NCI-H1048 (cell line): ENCODE measurements around the gene MAP7.
"Not testable (repeated sequence)": the region's sequence is repeated elsewhere in the genome, so short reads cannot be mapped to it uniquely, and the experiment has no call there.

ENCODE experiments used
- DNase-seq: peaks from one replicate; lab custom pipeline; 2025; lab: John Stamatoyannopoulos, UW

MAP7 gene

DNA sequence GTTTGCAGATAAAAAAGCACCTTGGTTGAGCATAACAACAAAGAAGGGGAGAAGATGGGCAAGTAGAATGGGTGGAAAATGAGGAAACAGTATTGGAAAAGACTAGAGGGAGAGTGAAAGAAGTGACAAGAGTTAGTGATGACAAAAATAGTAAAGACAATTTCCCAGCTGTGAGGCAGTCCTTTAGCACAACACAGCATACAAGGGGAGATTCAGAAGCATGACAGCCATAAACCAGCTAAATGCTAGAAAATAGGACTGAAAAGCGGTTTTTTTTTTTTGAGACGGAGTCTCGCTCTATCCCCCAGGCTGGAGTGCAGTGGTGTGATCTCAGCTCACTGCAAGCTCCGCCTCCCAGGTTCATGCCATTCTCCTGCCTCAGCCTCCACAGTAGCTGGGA is 174.4 kb downstream of the MAP7 start:
- DNase-seq: not testable (repeated sequence)

DNA sequence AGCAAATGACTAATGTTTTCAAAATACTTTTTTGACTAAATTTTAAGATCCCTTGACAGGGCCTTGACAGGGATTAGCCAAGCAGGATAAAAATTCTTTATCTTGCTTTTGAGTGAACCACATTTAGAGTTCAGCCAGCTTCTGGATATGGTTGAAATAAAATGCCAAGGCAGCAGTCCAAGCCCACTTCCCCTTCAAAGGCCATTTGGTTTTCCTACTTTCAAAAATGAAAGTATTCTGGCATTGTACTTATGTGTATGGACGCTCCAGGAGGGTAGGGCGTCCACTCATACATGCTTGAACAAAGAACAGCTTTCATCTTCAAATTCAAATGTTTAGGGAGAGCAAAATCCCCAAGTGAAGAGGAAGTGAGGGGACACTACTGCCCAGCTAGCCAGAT is 178.3 kb downstream of the MAP7 start:
- DNase-seq: no peak

DNA sequence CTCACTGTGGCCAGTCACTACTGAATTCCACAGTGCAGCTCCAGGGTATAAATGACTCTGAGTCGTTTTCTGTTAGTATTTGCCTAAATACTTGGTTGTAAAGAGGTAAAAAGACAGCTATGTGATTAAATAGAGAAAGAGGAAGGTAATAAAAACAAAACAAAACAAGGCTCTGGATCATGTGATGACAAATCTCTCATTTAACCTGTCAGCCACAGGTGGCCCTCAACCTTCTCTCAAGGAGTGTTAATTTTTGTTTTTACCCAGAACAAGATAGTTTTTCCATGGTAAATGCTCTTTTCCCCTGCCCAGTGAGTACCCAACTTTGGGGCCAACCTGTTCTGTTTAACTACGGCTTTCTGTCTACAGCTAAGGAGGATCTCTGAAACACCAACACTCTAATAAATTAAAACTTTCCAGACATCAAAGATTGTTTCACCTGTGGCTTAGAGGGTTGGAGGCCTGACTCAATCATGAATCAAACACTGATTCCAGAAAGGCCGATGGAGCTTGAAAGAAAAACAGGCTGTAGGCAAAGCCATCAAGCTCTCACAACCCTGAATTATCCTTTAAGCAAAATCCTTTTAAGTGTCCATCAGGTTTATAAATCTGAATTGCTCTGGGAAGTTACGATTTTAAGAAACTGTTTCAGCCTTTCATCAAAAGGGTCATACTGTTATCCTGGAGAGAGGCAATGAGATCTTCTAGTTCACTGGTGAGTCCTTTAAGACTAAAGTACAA is 179.1 kb downstream of the MAP7 start:
- no peak for DNase-seq

DNA sequence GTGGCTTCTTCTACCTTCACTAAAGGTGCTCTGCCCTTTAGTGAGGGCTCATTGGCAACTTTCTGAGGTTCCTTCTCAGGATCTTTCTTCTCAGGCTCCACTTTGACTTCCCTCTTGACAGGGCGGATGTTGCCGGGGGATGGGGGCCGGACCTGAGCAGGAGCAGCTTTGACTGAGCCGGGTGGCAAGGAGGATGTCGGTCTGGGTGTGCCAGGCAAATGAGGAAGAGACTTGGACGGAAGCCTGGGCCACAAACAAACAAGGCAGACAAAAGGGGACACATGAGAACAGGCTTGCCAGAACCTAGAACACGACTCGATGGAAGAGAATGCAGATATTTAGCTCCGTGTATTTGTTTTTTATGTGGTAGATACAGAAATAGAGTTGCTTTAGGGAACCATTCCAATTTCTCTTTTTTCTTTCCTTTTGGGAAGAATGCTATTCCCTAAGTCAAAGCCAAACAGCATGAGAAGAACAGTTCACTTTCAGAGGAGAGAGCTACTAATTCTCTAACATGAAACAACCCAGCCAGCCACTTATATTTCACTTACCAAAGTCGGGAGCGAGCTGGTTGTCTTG is 184.4 kb downstream of the MAP7 start:
- DNase-seq: no peak

DNA sequence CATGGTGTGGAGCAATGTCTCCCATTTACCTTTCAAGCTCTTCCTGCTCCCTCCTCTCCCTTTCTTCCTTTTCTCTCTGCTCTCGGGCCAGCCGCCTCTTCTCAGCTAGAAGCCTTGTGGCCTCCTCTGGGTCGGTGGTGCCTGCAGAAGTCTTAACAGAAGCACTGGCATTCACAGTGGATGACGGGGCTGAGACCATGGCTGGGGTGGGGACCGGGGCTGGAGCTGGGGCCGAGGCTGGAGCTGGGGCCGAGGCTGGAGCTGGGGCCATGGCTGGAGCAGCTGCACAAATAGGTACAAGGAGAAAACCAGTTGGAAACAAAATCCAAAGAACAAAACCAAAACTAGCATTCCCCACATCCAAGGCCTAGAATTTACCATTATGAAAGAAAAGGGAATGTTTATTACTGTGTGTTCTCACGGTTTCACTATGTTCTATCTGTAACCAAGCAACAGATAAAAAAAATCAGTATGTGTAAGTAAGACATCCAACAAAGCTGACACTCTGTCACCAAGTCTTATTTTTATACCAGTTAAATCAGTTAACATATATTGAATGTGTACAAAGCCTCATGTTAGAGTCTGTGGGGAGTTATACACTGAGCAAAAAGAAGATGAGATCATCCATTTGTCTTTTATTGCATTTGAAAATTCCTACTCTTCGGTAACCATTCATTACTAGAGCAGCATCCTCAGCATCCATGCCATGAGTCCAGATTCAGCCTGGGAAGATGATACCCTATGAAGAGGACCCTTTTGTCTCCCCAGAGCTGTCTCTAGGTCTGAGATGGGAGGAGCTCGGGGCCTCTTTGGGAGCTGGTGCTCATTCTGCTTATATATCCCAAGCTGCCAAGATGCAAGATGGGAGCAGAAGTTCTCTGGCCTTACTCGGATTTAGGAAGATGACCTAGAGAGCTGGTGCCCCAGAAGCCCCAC is 187.5 kb downstream of the MAP7 start:
- DNase-seq: no peak

DNA sequence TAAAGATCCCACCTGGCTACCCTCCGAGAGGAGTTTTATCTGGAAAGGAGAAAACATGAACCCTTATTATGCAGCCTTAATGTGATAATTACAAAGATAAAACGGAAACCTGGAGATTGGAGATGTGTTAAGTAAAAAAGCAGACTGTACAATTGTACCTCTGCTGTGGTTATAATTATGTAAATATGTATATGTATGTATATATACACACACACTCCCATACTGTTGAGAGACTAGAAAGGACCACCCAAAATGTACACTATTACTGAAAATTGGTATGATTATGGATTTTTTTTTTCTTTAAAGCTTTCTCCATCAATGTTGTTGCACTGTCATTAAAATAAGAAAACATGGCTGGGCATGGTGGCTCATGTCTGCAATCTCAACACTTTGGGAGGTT is 188.4 kb downstream of the MAP7 start:
- DNase-seq: no peak

DNA sequence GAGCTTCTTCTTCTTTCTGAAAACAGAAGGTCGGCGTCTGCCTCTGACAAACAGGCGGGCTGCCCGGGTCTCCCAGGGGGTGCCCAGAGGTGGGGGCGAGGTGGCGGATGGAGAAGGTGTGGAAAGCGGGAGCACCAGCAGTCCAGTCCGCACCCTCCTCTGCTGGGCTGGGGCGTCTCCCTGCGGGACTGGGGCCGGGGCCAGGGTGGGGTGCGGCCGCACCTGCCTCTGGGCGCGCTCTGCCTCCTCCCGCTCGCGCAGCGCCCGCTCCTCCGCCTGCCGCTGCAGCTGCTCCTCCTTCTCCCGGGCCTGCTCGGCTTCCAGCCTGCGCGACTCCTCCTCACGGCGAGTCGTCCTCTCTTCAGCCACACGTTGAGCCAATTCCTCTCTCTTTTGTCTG is 189.4 kb downstream of the MAP7 start:
- no peak for DNase-seq

DNA sequence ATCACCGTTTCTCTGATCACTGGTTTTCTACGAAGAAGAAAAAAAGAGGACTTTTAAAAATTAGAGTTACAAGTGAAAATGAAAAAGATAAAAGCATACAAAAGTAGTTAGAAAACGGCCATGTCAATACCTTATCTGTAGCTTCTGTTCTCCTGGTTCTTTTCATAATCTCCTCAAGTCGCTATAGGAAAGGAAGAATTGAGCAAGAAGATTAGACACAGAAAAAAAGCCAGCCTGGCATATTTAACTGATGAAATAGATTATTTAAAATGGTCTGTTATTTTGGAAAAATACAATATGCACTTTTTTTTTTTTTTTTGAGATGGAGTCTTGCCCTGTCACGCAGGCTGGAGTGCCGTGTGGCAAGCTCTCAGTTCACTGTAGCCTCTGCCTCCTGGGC is 190.4 kb downstream of the MAP7 start:
- no peak for DNase-seq

DNA sequence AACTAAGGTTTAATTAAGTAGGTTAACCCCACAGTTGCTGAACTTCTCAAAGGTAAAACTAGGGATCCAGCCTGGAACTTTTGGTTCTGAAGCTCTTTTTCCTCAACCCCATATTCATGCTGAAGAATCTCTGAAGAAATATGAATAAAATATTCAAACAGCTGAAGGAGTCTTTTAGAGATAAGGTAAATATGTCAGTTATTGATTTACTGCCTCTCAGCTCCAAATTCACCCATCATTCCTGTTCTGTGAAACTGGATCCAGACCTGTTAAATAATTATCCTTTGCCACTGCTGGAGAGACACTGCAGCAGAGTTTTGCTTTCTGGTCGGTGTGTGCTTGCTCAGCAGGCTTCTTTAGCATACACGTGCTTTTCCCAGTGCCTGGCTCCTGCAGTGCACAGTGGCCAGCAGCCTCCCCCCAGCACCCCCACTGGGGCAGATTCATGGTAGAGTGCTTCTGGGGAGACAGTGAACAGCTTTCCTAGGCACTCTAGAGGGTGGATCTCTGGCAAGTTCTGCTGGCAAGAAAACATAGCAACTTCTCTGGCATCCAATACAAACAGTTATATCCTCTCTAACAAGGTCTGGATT is 198.6 kb downstream of the MAP7 start:
- DNase-seq: no peak

DNA sequence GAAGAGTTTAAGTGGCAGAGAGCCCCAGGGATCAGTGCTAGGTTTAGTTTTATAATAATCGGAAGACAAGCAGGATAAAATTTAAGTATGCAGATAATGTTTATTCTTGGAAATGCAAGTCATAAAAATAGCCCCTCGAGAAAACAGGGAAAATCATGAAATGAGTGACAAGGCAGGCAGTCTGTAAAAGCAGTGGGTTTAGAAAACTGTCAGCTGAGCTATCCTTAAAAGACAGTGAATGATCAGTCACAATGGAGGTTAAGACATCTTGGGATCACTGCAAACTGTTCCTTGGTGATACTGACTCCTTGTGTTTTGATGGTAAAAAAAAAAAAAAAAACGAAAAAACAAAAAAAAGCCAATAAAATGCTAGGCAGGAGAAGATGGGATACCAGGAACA is 199.3 kb downstream of the MAP7 start:
- no peak for DNase-seq

DNA sequence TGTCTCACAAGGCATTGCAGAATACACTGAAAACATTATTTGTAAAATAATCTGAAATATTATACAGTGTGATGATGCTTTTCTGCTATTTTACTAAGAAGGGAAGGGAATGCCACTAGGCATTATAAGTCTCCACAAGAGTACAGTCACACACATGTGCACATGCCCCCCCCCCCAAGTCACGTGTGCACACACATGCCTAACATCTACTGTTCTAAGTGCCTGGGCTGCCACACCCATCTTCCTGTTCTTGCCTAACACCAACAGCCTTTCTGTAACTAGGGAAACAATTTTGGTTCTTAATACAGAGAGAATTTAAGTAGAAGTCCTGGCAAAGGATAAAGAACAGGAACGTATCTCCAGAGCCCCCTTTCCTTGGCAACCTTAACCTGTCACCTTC is 202.4 kb downstream of the MAP7 start:
- no peak for DNase-seq

DNA sequence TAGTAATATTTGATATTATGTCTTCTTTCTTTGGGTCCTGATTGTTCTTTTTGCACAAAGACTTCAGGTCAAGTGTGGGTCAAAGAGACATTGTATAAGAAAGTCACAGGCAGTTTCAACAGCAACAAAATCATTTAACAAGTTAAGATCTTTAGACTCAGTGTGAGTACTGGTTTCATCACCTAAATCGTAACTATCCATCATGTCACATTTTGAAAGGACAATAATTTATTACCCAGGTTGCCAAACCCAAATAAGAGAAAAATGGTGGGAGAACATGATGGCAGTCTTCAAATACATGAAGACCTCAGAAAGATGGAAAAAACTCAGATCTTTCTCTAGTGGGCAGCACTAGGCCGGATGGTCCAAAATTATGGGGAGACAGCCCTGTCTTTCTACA is 205.1 kb downstream of the MAP7 start:
- DNase-seq: no peak

DNA sequence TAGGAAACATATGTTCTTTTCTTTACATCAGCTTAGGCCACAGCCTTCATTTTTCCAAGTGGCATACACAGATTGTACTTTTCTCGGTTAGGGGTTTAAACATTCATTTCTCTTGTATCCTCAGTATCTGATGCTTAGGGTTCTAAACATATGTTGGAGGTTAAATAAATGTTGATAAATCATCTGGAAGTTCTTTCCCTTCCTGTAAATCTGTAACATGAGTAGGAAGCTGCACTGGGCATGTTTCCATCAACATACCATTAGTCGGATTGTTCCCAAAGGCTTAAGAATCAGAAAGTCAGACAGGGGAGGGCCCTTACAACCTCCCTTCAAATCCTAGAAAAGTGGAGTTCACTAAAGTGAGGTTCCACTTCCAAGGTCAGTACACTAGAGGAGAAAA is 205.8 kb downstream of the MAP7 start:
- DNase-seq: no peak

DNA sequence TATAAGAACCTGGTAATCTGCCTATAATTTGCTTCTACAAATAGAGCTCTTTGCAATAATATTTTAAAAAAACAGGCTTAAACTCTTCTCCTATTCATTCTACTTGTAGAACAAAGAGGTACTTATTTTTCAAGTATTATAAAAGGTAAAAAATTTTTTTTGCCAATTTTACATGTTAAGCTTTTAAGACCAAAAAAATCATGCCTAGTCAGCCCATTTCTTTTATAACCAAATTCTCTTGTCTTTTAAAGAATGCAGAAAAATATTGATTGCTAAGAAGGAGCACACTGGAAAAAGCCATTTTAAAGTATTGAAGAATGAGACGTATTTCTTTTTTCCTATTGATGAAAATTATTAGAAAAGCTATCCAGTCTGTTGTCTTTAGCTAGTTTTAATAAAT is 206.5 kb downstream of the MAP7 start:
- no peak for DNase-seq

DNA sequence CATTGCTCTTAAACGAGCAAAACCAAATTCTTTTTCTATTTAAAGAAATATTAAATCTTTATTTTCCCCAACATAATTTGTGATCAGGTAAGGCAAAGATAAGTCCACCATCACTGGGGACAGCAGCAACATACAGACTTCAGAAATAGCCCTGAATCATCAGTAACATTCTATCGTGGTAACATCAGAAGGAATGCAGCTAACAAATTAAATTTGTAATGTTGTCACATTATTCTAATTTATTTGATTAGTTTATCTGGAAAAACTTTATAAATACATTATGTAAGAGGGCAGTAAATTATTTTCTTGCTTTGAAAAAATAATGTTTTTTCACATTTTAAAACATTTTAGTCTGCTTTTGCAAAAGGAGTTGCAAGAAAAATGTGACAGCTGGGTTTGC is 206.9 kb downstream of the MAP7 start:
- no peak for DNase-seq

DNA sequence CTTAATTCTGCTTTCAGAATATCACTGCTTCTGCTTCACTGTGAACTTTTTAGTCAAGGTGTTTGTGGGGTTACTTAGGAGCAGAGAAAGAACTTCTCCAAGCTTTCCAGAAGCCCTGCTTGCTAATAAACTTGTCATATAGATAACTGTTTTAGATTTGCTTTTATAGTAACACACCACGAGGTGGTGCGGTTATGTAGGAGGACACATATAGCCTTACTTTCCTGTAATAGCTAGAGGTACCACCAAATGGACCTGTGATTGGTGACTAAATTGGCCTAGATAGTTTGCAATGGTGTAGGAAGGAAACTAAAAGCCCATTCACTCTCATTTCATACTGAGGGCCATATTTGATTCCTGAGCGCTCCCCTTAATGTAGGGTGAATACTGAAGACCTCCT is 208.3 kb downstream of the MAP7 start:
- no peak for DNase-seq

DNA sequence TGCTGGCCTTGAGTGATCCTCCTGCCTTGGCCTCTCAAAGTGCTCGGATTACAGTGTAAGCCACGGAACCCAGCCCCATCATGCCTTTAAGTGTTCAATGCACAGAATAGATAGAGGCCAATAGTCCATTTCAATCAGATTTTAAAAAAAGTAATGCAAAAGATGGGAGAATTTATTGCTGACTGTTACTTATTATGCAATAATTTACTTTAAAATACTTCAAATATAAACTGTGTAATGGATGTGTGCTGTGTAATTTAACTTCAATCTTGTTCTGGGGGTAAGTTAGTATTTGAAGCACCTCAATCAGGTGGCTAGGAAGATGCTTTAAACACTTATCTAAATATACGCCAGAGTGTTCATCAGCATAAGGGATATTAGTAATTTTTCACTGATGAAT is 208.9 kb downstream of the MAP7 start:
- DNase-seq: no peak

DNA sequence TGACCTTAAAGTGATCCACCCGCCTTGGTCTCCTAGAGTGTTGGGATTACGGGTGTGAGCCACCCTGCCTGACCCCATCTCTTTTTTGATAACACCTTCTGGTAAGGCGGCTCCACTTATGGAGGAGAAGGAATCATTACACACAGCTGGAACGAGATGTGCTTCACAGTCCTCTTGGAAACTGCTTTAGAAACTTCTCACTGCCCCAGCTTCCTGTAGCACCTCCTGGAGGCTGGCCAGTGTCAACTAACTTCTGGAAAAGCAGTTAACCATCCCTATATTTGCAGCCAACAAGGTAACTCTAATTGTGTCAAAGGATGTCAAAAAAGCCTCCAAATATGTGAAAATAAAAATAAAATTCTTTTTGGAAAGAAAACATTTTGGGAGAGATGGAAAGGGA is 211.7 kb downstream of the MAP7 start:
- no peak for DNase-seq

DNA sequence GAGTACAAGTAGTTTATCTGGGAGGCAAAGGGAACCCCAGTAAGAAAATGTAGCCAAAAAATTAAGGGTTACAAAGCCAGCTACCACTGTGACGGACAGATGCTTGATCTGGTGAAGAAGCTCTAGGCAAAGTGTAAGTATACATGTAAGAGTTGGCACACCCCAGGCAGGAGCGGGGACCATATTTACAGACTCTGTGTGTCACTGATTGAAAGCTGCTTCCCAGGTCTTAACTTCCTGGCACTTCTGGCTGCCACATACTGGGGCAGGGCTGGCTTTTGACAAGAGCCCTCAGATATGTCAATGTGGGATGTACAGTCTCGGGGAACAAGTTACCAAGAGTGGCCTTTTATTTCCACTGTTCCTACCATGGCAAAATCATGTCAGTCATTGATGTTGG is 212.6 kb downstream of the MAP7 start:
- DNase-seq: no peak

DNA sequence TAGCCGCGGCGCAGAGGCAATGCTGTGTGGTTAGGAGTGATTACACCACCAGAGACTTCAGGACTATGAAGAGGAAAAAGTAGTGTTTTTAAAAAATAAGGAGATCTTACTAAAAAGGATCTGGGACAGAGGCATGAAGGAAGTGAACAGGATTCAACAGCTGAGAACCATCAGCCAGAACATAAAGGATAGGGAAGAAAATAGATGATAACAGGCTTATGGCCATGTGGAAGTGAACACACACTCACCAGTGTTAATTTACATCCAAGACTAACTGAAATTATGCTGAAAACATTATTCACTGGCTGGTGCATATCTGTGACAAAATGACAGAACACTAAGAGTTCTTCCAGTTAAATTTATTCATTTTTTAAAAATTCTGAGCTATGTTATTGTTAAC is 213.1 kb downstream of the MAP7 start:
- no peak for DNase-seq

DNA sequence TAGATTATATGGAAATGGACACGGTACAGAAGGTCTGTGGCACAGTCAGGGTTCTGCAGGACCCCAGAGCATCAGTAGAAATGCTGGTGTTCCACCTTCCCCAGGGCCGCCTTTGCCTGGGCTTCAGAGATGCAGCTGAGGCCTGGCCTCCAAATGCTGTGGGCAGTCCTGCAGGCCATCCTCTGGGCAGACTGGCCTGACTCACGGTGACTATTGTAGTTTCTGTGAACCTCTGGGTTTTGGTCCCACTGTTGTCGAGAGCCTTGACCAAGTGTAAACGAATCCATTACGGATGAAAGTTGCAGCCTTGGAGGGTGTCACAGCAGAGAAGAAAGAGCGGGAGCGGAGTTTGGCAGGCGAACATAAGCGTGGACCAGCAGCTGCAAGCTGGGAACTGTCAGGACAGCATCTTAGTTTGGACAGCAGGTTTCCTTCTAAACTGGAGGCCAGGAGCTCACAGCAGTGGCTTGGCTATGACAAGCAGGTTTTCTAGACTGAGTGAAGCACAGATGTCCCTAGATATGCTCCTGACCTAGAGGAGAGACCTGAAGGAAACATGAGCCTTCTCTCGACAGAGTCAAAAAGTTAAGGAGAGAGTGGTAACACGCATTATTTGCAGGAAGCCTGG is 214.4 kb downstream of the MAP7 start:
- no peak for DNase-seq

DNA sequence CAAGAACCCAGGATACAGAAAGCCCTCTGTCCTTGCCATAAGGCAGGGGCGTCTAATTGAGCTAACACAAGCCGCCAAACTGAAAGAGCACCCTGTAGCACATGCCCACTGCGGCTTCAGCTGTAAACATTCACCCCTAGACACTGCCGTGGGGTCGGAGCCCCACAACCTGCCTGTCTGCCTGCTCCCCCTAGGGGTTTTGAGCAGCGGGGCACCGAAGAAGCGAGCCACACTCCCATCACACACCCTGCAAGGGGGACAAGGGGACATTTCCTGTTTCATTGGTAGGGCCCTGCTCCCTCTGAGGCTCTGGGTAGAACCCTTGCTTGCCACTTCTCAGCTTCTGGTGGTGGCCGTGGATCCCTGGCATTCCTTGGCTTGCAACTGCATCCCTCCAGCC is 215.4 kb downstream of the MAP7 start:
- DNase-seq: no peak
